Muscle of leg (tissue), 11 donors: ENCODE results near the gene SMTN. TPM values are rescaled to one million over a fixed set of nuclear protein-coding genes. Genes with fewer than 3 reads are reported as not detected.

Source experiments
- DNase-seq: peaks from one replicate; pipeline ENCODE4 v3.0.0; 2013
- H3K27ac ChIP-seq: one replicate; pipeline ENCODE4 v1.5.1; 2013; ENCODE audit warnings: mild to moderate bottlenecking, low read length, control low read depth
- H3K27me3 ChIP-seq: one replicate; pipeline ENCODE4 v1.6.1; 2013; ENCODE audit warnings: low read length; ENCODE audit not compliant: control insufficient read depth, insufficient read depth
- H3K36me3 ChIP-seq: one replicate; pipeline ENCODE4 v1.6.1; 2013; ENCODE audit warnings: low read length; ENCODE audit not compliant: control insufficient read depth, insufficient read depth
- H3K4me1 ChIP-seq: one replicate; pipeline ENCODE4 v1.6.1; 2013; ENCODE audit warnings: low read length; ENCODE audit not compliant: control insufficient read depth, insufficient read depth
- H3K4me3 ChIP-seq: one replicate; pipeline ENCODE4 v1.5.1; 2013; ENCODE audit warnings: low read length, control low read depth
- H3K9me3 ChIP-seq: replicated peaks from 2 replicates; pipeline ENCODE4 v1.6.1; 2013; ENCODE audit warnings: low read depth, low read length; ENCODE audit not compliant: control insufficient read depth
- WGBS: methylation state at CpG from one replicate; pipeline ENCODE4 v1.1.5; 2013; ENCODE audit warnings: missing lambda C conversion rate; ENCODE audit not compliant: insufficient coverage; 5-methylcytosine and 5-hydroxymethylcytosine counted together
- polyA plus RNA-seq, 8 donors: library from polyadenylated mRNA; unstranded; fragments of 120-200 nt; gene quantifications; one replicate each; pipeline versions ENCODE4 v1.2.1 to v1.2.3, GENCODE V29; 2013; ENCODE audit warnings: inconsistent platforms in 1 of 8, low replicate concordance in 1 of 8; ENCODE audit not compliant: insufficient read length in 8 of 8, insufficient read depth in 1 of 8
- total RNA-seq: library from RNA; stranded (reverse); fragments of 120-200 nt; gene quantifications from one replicate; pipeline ENCODE4 v1.2.4, GENCODE V29; 2013

SMTN gene
- total and polyA plus RNA-seq, 9 donors = 103 to 284 (median 165) TPM

DNA sequence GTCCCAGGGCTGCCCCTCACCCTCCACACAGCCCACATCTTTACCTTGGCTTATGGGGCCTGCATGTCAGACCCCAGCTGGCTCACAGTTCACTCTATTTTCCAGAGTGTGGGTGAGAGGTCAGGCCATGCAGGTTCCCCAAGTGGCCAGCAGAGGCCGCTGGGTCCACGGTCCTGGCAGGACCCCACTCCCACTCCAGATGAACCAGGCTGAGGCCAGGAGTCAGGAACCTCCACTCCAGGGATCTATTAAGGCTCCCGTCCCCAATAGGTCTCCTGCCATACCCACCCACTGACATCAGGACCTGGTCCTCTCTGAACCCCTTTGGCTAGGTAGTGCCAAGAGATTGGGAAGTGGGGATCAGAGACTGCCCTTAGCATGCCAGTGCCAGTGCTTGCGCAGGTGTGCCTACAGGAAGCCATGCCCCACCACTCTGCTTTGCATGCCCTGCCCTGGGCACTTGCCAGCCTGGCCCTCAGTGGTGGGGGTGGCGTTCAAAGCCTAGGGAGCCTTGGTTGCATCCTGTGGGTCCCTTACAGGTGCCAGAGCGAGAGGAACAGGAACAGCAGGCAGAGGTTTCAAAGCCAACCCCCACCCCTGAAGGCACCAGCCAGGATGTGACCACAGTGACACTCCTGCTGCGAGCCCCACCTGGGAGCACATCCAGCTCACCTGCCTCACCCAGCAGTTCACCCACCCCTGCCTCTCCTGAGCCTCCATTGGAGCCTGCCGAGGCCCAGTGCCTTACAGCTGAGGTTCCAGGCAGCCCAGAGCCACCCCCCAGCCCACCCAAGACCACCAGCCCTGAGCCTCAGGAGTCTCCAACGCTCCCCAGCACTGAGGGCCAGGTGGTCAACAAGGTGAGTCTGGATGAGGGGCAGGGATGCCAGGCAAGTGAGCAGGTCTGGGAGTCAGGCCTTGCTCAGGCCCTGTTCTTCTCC is 8.3 kb downstream of the SMTN start:
- H3K4me1 ChIP-seq = peaks cover 79% of the 10 kb centered on the region
- 66% methylated on average over 5 of the region's 9 CpGs for WGBS

DNA sequence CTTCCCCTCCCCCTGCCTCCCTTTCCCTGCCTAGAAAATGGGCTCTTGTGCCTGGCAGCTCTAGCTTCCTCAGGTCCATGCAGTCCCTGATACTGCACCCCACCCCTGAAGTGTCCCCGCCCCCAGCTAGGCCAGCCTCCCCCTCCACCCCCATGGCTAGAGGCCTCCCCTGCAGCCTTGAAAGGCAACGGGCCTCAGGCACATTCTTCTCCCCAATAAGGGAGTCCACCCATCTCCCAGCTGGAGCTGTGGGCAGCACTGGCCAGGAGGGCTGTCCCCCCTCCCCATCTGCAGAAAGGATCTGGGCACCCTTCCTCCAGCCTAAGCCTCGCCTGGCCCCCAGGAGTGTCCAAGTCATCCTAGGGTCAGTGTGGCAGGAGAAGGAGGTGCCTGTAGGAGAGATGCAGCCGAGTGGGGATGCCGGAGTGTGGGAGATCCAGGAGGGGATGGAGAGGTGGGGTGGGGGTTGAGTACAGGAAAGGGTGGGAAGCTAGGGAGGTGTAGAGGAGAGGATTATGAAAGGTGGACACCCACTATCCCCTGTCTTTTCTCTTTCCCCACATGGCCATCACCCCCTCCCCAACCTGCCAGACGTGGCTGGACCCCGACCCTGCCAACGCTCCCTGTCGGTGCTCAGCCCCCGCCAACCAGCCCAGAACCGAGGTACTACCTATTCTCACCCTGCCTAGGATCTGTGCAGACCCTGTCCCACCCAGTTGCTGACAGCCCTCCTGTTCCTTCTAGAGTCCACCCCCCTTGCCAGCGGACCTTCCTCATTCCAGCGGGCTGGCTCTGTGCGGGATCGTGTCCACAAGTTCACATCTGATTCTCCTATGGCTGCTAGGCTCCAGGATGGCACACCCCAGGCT is 9.3 kb downstream of the SMTN start:
- DNase-seq = peak; percentile 41
- H3K4me1 ChIP-seq = peaks cover 86% of the 10 kb centered on the region
- 79% methylated on average over 10 of the region's 15 CpGs for WGBS
- H3K9me3 ChIP-seq = no peaks in the 10 kb centered on the region
- H3K4me3 ChIP-seq = peak overlapping the region; percentile 25
- no peaks in the 10 kb centered on the region for H3K27me3 ChIP-seq
- peaks cover 95% of the 10 kb centered on the region for H3K36me3 ChIP-seq
- peak overlapping the region; percentile 86 for H3K27ac ChIP-seq

More for the DNA sequence above, 8.3 kb downstream of the SMTN start:
- DNase-seq = peak; percentile 43
- Histone ChIP-seq H3K9me3 (no peaks in the 10 kb centered on the region), H3K36me3 (peaks cover 85% of the 10 kb centered on the region), H3K4me3 (no peak overlapping the region), H3K27me3 (no peaks in the 10 kb centered on the region), H3K27ac (peak overlapping the region; percentile 86)

DNA sequence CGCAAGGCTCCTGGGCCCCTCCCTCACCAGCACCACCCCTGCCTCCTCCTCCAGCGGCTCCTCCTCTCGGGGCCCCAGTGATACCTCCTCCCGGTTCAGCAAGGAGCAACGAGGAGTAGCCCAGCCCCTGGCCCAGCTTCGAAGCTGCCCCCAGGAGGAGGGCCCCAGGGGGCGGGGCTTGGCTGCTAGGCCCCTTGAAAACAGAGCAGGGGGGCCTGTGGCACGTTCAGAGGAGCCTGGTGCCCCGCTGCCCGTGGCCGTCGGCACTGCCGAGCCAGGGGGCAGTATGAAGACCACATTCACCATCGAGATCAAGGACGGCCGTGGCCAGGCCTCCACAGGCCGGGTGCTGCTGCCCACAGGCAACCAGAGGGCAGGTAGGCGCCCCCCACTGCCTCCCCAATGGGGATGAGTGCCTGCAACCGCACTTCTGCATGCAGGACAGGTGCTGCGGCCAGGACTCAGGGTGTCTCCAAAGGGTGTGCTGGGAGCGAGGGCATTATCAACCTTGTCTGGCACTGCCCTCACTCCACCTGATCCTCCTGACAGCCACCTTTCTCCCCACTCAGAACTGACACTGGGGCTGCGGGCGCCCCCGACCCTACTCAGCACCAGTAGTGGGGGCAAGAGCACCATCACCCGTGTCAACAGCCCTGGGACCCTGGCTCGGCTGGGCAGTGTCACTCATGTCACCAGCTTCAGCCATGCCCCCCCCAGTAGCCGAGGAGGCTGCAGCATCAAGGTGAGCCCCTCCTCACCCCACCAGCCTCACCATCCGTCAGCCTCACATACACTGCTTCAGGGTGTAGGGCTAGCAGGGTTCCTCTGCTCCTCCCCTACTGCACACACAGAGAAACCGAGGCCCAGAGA is 10.2 kb downstream of the SMTN start:
- peak; percentile 44 for DNase-seq
- Histone ChIP-seq H3K9me3 (no peaks in the 10 kb centered on the region), H3K36me3 (peaks cover 95% of the 10 kb centered on the region), H3K27ac (peak overlapping the region; percentile 80), H3K27me3 (no peaks in the 10 kb centered on the region), H3K4me1 (peaks cover 85% of the 10 kb centered on the region), H3K4me3 (peak overlapping the region; percentile 37)
- 79% methylated on average over 25 of the region's 29 CpGs for WGBS

DNA sequence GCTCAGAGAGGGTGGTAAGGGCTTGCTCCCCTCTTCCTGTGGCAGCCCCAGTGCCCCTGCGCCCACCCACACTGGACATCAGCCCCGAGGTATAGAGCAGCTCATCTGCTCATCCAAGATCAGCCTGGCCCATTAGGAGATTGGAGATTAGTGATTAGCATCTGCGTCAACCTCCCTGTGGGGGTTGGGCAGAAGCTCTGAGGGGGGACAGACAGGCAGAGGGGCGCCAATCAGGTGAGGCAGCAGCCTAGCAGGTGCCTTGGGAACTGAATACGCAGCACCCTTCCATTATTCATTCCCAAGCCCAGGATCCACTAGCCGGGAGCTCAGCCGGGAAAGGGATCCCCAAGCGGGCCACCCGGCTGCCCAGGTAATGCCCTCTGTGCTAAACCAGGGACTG is 11.0 kb downstream of the SMTN start:
- Histone ChIP-seq H3K4me1 (peaks cover 85% of the 10 kb centered on the region), H3K27ac (peak overlapping the region; percentile 80), H3K4me3 (peak overlapping the region; percentile 37), H3K9me3 (no peaks in the 10 kb centered on the region), H3K27me3 (no peaks in the 10 kb centered on the region), H3K36me3 (peaks cover 95% of the 10 kb centered on the region)
- peak; percentile 4 for DNase-seq
- WGBS = no CpG with 5 or more reads among the region's 9 CpGs

DNA sequence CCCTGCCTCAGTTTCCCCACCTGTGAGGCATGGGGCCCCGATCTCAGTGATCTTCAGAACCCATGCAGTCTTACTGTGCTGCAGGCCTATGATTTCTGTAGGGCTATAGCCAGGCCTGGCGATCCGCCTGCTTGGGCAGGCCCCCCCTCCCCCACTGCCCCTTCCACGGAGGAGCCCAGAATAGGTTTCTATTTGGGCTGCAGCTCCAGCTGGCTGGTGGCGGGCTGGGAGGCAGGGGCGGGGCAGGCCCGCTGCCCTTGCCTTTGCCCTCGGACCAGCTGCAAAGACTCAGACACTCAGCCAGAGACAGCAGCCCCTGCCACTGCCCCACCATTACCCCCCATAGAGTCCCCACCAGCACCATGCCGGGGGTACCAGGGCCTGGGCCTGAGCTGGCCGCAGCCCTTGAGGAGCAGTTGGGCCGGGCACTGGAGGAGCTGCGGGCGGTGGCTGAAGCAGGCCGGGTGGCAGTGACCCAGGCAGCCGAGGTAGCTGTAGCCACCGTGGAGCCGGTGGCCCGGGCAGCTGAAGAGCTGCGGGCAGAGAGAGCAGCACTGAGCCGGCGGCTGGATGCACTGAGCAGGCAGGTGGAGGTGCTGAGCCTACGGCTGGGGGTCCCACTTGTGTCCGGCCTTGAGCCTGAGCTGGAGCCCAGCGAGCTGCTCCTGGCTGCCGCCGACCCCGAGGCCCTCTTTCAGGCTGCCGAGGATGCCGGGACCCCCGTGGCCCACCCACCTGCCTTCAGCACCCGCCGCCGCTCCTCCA is 12.2 kb downstream of the SMTN start:
- 78% methylated on average over 19 of the region's 33 CpGs for WGBS
- H3K9me3 ChIP-seq = no peaks in the 10 kb centered on the region
- H3K36me3 ChIP-seq = peaks cover 92% of the 10 kb centered on the region
- H3K4me1 ChIP-seq = peaks cover 79% of the 10 kb centered on the region
- DNase-seq = peak; percentile 81
- peak overlapping the region; percentile 91 for H3K27ac ChIP-seq
- peak overlapping the region; percentile 48 for H3K4me3 ChIP-seq
- no peaks in the 10 kb centered on the region for H3K27me3 ChIP-seq

DNA sequence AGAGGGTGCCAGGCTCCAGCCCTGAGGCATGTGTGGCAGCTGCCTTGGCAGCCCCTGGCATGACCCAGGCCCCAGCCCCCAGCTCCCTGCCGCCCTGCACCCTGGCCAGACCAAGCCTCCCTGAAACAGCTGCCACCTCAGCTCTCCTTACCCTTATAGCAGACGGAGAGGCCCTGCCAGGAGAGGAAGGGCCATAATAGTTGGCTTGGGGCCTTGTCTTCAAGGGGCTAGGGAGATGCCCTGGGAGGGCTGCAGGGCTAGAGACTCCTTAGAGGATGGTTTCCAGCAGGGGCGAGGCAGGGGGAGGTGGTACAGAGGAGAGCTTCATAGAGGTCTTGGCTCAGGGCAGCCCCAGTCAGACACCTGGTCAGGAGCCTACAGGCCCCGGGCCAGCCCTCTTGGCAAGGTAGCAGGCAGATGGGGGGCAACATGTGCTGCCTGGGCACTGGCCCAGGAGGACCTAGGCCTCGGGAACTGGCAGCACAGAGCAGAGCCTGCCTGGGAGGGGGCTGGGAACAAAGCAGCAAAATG is 13.0 kb downstream of the SMTN start:
- peak; percentile 80 for DNase-seq
- no peaks in the 10 kb centered on the region for H3K9me3 ChIP-seq
- H3K27me3 ChIP-seq = no peaks in the 10 kb centered on the region
- peak overlapping the region; percentile 48 for H3K4me3 ChIP-seq
- 56% methylated on average over 4 of the region's 5 CpGs for WGBS
- peak overlapping the region; percentile 91 for H3K27ac ChIP-seq
- H3K36me3 ChIP-seq = peaks cover 91% of the 10 kb centered on the region
- peaks cover 73% of the 10 kb centered on the region for H3K4me1 ChIP-seq

DNA sequence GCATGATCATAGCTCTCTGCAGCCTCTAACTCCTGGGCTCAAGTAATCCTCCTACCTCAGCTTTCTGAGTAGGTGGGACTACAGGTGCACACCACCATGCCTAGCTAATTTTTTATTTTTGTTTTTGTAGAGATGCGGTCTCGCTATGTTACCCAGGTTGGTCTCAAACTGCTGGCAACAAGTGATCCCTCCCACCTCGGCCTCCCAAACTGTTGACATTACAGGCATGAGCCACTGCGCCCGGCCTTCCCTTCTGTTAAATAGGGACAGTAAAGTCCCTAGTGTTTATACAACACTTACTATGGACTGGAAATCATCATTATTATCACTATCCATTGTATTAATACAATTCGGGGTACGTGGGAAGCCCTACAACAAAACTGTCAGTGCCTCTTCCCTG is 13.6 kb downstream of the SMTN start:
- Histone ChIP-seq H3K9me3 (no peaks in the 10 kb centered on the region), H3K27me3 (no peaks in the 10 kb centered on the region), H3K36me3 (peaks cover 91% of the 10 kb centered on the region), H3K4me1 (peaks cover 67% of the 10 kb centered on the region), H3K4me3 (no peak overlapping the region), H3K27ac (peak overlapping the region; percentile 91)
- 100% methylated on average over 2 of the region's 7 CpGs for WGBS
- DNase-seq = no peak

DNA sequence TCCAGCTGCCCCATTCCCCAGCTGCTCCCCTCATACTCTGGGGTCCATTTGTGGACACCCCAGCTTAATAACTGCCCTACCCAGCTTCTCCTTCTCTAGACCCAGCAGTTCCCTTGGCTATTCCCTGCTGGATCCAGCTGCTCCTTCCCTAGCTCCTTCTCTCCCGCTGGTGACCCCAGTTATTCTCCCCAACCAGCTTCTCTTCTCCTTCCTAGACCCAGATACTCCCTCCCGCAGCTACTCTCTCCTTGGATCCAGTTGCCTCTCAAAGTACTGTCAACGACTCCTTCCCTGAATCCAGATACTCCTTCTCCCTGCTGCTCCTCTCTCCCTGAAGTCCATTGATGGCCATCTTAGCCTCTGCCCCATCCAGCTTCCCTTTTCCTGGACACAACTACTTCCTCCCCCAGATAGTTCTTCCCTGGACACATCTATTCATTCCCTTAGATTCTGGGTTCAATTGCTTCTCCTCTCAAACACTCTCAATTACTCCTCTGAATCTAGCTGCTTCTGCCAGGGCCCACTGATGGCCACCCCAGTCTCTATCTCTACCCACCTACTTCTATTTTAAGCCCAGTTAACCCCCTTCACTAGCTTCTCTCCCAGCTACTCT is 14.6 kb downstream of the SMTN start:
- H3K27ac ChIP-seq = no peak overlapping the region
- WGBS = 96% methylated on average over 3 of the region's 3 CpGs
- H3K4me3 ChIP-seq = no peak overlapping the region
- H3K36me3 ChIP-seq = peaks cover 90% of the 10 kb centered on the region
- peak; percentile 2 for DNase-seq
- H3K9me3 ChIP-seq = no peaks in the 10 kb centered on the region
- peaks cover 64% of the 10 kb centered on the region for H3K4me1 ChIP-seq
- H3K27me3 ChIP-seq = no peaks in the 10 kb centered on the region
